NOMO-1 (cell line): ENCODE measurements around the gene SPRR5.

Source experiments
- DNase-seq, 2 experiments: peaks; one replicate each; lab custom pipeline; 2025; ENCODE audit not compliant: unreplicated experiment in 2 of 2; lab: John Stamatoyannopoulos, UW

Gene SPRR5

GRCh38 chr1:152946651-152947256 is at the start of gene SPRR5:
SPRR5 (plus strand) TSS chr1:152947206; CDS start chr1:152948555, 1,349 bp downstream.
- no peak for DNase-seq

- DNase-seq = no peak
Observed at GRCh38 chr1:152899027-152899426, 48.0 kb upstream of the SPRR5 start.

GRCh38 chr1:152899883-152900282 is 47.1 kb upstream of the SPRR5 start:
- DNase-seq = no peak

GRCh38 chr1:152901631-152902030 is 45.4 kb upstream of the SPRR5 start:
- DNase-seq = no peak

GRCh38 chr1:152902636-152903035 is 44.4 kb upstream of the SPRR5 start:
- DNase-seq = no peak

- DNase-seq = no peak
Observed at GRCh38 chr1:152904688-152905440, 42.1 kb upstream of the SPRR5 start.

GRCh38 chr1:152906023-152906565 is 40.9 kb upstream of the SPRR5 start:
- no peak for DNase-seq

- DNase-seq = no peak
Observed at GRCh38 chr1:152907686-152908601, 39.1 kb upstream of the SPRR5 start, which contains the start of gene IVL. IVL (plus strand) TSS chr1:152908546; CDS start chr1:152909798, 1,252 bp downstream.

GRCh38 chr1:152909206-152909605 is 37.8 kb upstream of the SPRR5 start:
- DNase-seq = no peak

- no peak for DNase-seq
Observed at GRCh38 chr1:152912471-152912870, 34.5 kb upstream of the SPRR5 start.

GRCh38 chr1:152912900-152913299 is 34.1 kb upstream of the SPRR5 start:
- no peak for DNase-seq

- DNase-seq = no peak
Observed at GRCh38 chr1:152917794-152918193, 29.2 kb upstream of the SPRR5 start.

GRCh38 chr1:152919071-152919470 is 27.9 kb upstream of the SPRR5 start:
- no peak for DNase-seq

GRCh38 chr1:152924191-152924590 is 22.8 kb upstream of the SPRR5 start:
- DNase-seq = no peak

- no peak for DNase-seq
Observed at GRCh38 chr1:152926091-152926490, 20.9 kb upstream of the SPRR5 start.

- no peak for DNase-seq
Observed at GRCh38 chr1:152928671-152929070, 18.3 kb upstream of the SPRR5 start.

GRCh38 chr1:152932170-152932811 is 14.7 kb upstream of the SPRR5 start:
- DNase-seq = no peak

- no peak for DNase-seq
Observed at GRCh38 chr1:152933196-152933595, 13.8 kb upstream of the SPRR5 start.

- DNase-seq = no peak
Observed at GRCh38 chr1:152940614-152941013, 6.4 kb upstream of the SPRR5 start.

- DNase-seq = no peak
Observed at GRCh38 chr1:152941037-152941711, 5.8 kb upstream of the SPRR5 start.
